Aortic smooth muscle cell (primary cell): ENCODE results near the gene ZG16B. TPM values are rescaled to one million over a fixed set of nuclear protein-coding genes. Genes with fewer than 3 reads are reported as not detected.

Experiments used
- total RNA-seq: library from RNA; depleted of rRNA; stranded (reverse); fragments of >200 nt; gene quantifications from 2 replicates; pipeline ENCODE4 v1.2.3, GENCODE V29; 2014

ZG16B gene, protein sequence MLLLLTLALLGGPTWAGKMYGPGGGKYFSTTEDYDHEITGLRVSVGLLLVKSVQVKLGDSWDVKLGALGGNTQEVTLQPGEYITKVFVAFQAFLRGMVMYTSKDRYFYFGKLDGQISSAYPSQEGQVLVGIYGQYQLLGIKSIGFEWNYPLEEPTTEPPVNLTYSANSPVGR
- 0.25 and 3.7 TPM in 2 replicates for total RNA-seq

DNA sequence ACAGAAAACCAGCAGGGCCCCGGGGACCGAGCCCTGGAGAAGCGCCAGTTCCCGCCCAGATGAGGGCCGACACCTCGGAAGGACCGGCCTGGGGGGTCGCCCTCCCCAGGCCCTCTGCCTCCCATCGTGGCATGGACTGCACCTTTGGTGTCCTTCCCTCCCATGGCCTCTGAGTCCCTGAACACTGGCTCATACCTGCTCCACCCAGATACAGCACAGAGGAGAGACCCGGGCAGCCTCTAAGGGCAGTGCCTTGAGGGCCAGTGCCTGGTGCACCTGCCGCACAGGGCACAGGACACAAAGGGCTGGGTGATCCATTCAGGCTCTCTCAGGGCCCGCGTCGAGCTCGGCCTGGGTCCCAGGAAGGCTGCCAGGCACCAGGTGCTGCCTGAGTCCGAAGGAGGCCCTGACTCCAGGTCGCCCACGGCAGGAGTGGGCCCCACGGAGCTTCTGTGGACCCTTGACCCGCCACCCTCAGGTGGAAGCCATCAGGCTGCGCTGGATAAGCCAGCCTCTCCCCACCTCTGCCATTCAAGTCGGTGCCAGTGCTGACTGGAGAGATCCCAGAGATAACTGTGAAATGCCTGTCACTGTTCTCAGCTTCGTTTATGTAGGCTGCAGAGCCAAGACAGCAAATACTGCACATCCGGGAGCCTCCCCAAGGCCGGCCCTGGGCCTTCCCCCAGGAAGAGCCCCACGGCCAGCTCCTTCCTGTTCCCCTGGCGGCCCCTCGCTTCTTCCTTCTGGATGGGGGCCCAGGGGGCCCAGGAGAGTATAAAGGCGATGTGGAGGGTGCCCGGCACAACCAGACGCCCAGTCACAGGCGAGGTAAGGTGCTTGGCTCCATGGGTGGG, at the start of gene ZG16B:
Gene ZG16B (plus strand): TSS at position 803 of the 854 bp plus-strand sequence. CDS start 139 bp downstream, outside the sequence.

DNA sequence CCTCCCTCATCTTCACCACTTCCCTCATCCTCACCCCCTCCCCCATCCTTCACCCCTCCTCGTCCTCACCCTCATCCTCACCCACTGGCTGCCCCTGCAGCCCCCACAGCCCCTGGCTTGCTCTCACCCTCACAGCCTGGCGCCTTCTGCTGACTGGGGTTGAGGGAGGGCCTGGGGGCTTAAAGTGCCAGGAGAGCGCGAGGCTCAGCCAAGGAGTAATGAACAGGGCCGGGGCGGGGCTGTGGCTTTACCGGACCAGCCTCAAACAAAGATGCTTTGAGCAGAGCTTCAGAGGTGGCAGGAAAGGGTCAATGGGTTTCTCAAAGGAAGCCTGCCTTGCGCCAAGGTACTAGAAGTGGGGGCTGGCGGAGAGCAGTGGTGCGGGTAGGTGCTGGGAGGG, 42.7 kb upstream of the ZG16B start, which contains the start of gene PRSS33:
Gene PRSS33 (minus strand): TSS at position 155 of the 400 bp plus-strand sequence. CDS start 1,013 bp downstream, outside the sequence.

DNA sequence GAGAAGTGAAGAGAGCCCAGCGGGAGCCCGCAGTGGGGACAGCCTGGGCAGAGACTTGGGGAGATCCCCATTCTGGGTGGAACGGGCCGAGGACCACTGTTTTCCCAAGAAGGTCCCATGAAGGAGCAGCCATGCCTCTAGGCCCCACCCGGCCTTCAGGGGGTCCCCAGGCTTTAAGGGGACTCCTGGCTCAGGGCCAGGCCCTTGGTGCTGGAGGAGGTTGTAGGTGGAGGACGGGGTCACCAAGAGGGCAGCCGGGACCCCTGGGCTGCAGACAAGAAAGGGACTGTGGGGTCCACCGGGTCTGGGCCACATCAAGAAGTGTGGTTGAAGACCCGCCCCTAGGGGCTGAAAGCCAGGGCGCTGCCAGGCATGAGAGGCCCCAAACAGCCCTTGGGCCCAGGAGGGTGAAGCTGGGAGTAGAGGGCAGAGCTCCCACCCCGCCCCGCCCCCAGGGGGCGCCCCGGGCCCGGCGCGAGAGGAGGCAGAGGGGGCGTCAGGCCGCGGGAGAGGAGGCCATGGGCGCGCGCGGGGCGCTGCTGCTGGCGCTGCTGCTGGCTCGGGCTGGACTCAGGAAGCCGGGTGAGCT, 13.3 kb upstream of the ZG16B start, which contains the start of gene PRSS21:
Gene PRSS21 (plus strand): TSS at position 487 of the 589 bp plus-strand sequence. CDS start 32 bp downstream, at position 519.

GRCh38 chr16:2857451-2858244, 27.5 kb downstream of the ZG16B start, which contains the start of gene PRSS22:
Gene PRSS22 (minus strand): TSS chr16:2858170. CDS start chr16:2858104, 66 bp downstream.

Other genes starting within 250 kb of the ZG16B start
- 22.5 and 24.8 TPM in 2 replicates for gene KCTD5, start 147.8 kb upstream of the ZG16B start, total RNA-seq
- 0.56 and 0.92 TPM in 2 replicates for gene PRSS27, start 110.1 kb upstream of the ZG16B start, total RNA-seq
- gene SRRM2, start 77.7 kb upstream of the ZG16B start, total RNA-seq, result 41.4 and 47.7 TPM in 2 replicates
- gene ELOB, start 53.0 kb upstream of the ZG16B start, total RNA-seq, result 355 and 449 TPM in 2 replicates
- not detected in 2 replicates for gene PRSS33, start 42.7 kb upstream of the ZG16B start, total RNA-seq
- not detected in 2 replicates for gene PRSS41, start 31.8 kb upstream of the ZG16B start, total RNA-seq
- gene PRSS21, start 13.1 kb upstream of the ZG16B start, total RNA-seq, result not detected in 2 replicates
- not detected in 2 replicates for gene PRSS22, start 27.9 kb downstream of the ZG16B start, total RNA-seq
- gene FLYWCH2, start 52.9 kb downstream of the ZG16B start, total RNA-seq, result 56.6 and 63.1 TPM in 2 replicates
- gene FLYWCH1, start 81.6 kb downstream of the ZG16B start, total RNA-seq, result 35.6 and 38.4 TPM in 2 replicates
- gene KREMEN2, start 134.0 kb downstream of the ZG16B start, total RNA-seq, result not detected in 2 replicates
- gene PAQR4, start 139.0 kb downstream of the ZG16B start, total RNA-seq, result 6.5 and 12.6 TPM in 2 replicates
- 3.4 and 5.9 TPM in 2 replicates for gene PKMYT1, start 150.1 kb downstream of the ZG16B start, total RNA-seq
- gene CLDN9, start 182.6 kb downstream of the ZG16B start, total RNA-seq, result not detected in 2 replicates
- gene CLDN6, start 187.9 kb downstream of the ZG16B start, total RNA-seq, result not detected in 2 replicates
- gene TNFRSF12A, start 190.1 kb downstream of the ZG16B start, total RNA-seq, result 265 and 335 TPM in 2 replicates
- 17.0 and 27.1 TPM in 2 replicates for gene HCFC1R1, start 193.6 kb downstream of the ZG16B start, total RNA-seq
- 14.1 and 15.0 TPM in 2 replicates for gene THOC6, start 193.7 kb downstream of the ZG16B start, total RNA-seq
- 0.13 TPM in 1 of 2 replicates, not detected in the other for gene BICDL2, start 206.6 kb downstream of the ZG16B start, total RNA-seq
- gene MMP25, start 216.3 kb downstream of the ZG16B start, total RNA-seq, result not detected in 2 replicates
- gene IL32, start 235.3 kb downstream of the ZG16B start, total RNA-seq, result 3.4 and 4.4 TPM in 2 replicates